ENCODE results near the gene KIF13A. TPM values are rescaled to one million over a fixed set of nuclear protein-coding genes. Genes with fewer than 3 reads are reported as not detected.
"Not testable (repeated sequence)": the region's sequence is repeated elsewhere in the genome, so short reads cannot be mapped to it uniquely, and the experiment has no call there.

Gene KIF13A
- total RNA-seq, 1 experiment from 2014 or later = 0.07 TPM

- Histone ChIP-seq H3K27ac (ENCODE audit: low read length) (no peak overlapping the region), H3K9me3 (ENCODE audit: low read length) (no peaks in the 10 kb centered on the region), H3K27me3 (ENCODE audit: low read length) (no peaks in the 10 kb centered on the region), H3K4me3 (ENCODE audit: low read length) (no peak overlapping the region), H3K36me3 (ENCODE audit: insufficient read depth, low read length) (no peaks in the 10 kb centered on the region), H3K9me2 (replicated peaks; ENCODE audit: insufficient read depth, low read length) (no peaks in the 10 kb centered on the region), H3K79me2 (ENCODE audit: low read length) (no peaks in the 10 kb centered on the region), H2AFZ (ENCODE audit: low read length) (no peak overlapping the region), H3K4me1 (ENCODE audit: low read length) (no peaks in the 10 kb centered on the region), H4K20me1 (ENCODE audit: insufficient read depth, low read depth, low read length) (no peaks in the 10 kb centered on the region), H3K9ac (ENCODE audit: low read length) (no peak overlapping the region), H3K4me2 (ENCODE audit: low read depth, low read length, poor library complexity, severe bottlenecking) (no peak overlapping the region)
- no peak for DNase-seq
Measured at GRCh38 chr6:17744019-17744756, 243.2 kb downstream of the KIF13A start.

- Histone ChIP-seq H3K4me2 (ENCODE audit: low read depth, low read length, poor library complexity, severe bottlenecking) (no peak overlapping the region), H3K4me3 (ENCODE audit: low read length) (no peak overlapping the region), H3K27me3 (ENCODE audit: low read length) (no peaks in the 10 kb centered on the region), H2AFZ (ENCODE audit: low read length) (no peak overlapping the region), H3K4me1 (ENCODE audit: low read length) (no peaks in the 10 kb centered on the region), H3K79me2 (ENCODE audit: low read length) (no peaks in the 10 kb centered on the region), H3K27ac (ENCODE audit: low read length) (no peak overlapping the region), H3K9me3 (ENCODE audit: low read length) (no peaks in the 10 kb centered on the region), H3K36me3 (ENCODE audit: insufficient read depth, low read length) (no peaks in the 10 kb centered on the region), H3K9me2 (replicated peaks; ENCODE audit: insufficient read depth, low read length) (no peaks in the 10 kb centered on the region), H4K20me1 (ENCODE audit: insufficient read depth, low read depth, low read length) (no peaks in the 10 kb centered on the region), H3K9ac (ENCODE audit: low read length) (no peak overlapping the region)
- no peak for DNase-seq
Measured at GRCh38 chr6:17741507-17741906, 245.9 kb downstream of the KIF13A start.

GRCh38 chr6:17740559-17741220, 246.7 kb downstream of the KIF13A start:
- H3K9me3 ChIP-seq (ENCODE audit: low read length) = no peaks in the 10 kb centered on the region
- no peak overlapping the region for H3K4me3 ChIP-seq (ENCODE audit: low read length)
- H3K36me3 ChIP-seq (ENCODE audit: insufficient read depth, low read length) = no peaks in the 10 kb centered on the region
- no peaks in the 10 kb centered on the region for H4K20me1 ChIP-seq (ENCODE audit: insufficient read depth, low read depth, low read length)
- no peaks in the 10 kb centered on the region for H3K79me2 ChIP-seq (ENCODE audit: low read length)
- no peak overlapping the region for H2AFZ ChIP-seq (ENCODE audit: low read length)
- DNase-seq = no peak
- H3K27ac ChIP-seq (ENCODE audit: low read length) = no peak overlapping the region
- no peak overlapping the region for H3K9ac ChIP-seq (ENCODE audit: low read length)
- no peak overlapping the region for H3K4me2 ChIP-seq (ENCODE audit: low read depth, low read length, poor library complexity, severe bottlenecking)
- H3K9me2 ChIP-seq (replicated peaks; ENCODE audit: insufficient read depth, low read length) = no peaks in the 10 kb centered on the region
- no peaks in the 10 kb centered on the region for H3K4me1 ChIP-seq (ENCODE audit: low read length)
- H3K27me3 ChIP-seq (ENCODE audit: low read length) = no peaks in the 10 kb centered on the region

- Histone ChIP-seq H3K27ac (ENCODE audit: low read length) (no peak overlapping the region), H3K9ac (ENCODE audit: low read length) (no peak overlapping the region), H3K4me3 (ENCODE audit: low read length) (no peak overlapping the region), H2AFZ (ENCODE audit: low read length) (no peak overlapping the region), H3K4me2 (ENCODE audit: low read depth, low read length, poor library complexity, severe bottlenecking) (no peak overlapping the region), H3K79me2 (ENCODE audit: low read length) (no peaks in the 10 kb centered on the region), H4K20me1 (ENCODE audit: insufficient read depth, low read depth, low read length) (no peaks in the 10 kb centered on the region), H3K4me1 (ENCODE audit: low read length) (no peaks in the 10 kb centered on the region), H3K9me2 (replicated peaks; ENCODE audit: insufficient read depth, low read length) (no peaks in the 10 kb centered on the region), H3K36me3 (ENCODE audit: insufficient read depth, low read length) (no peaks in the 10 kb centered on the region), H3K9me3 (ENCODE audit: low read length) (no peaks in the 10 kb centered on the region), H3K27me3 (ENCODE audit: low read length) (no peaks in the 10 kb centered on the region)
- no peak for DNase-seq
Measured at GRCh38 chr6:17737704-17738252, 249.7 kb downstream of the KIF13A start.

- H3K79me2 ChIP-seq (ENCODE audit: low read length); H2AFZ ChIP-seq (ENCODE audit: low read length); H3K27me3 ChIP-seq (ENCODE audit: low read length); H3K4me3 ChIP-seq (ENCODE audit: low read length); H3K9ac ChIP-seq (ENCODE audit: low read length); H3K4me1 ChIP-seq (ENCODE audit: low read length); H3K27ac ChIP-seq (ENCODE audit: low read length); H3K9me3 ChIP-seq (ENCODE audit: low read length); H4K20me1 ChIP-seq (ENCODE audit: insufficient read depth, low read depth, low read length); H3K4me2 ChIP-seq (ENCODE audit: low read depth, low read length, poor library complexity, severe bottlenecking); H3K36me3 ChIP-seq (ENCODE audit: insufficient read depth, low read length); DNase-seq; H3K9me2 ChIP-seq (replicated peaks; ENCODE audit: insufficient read depth, low read length): not testable (repeated sequence)
Measured at GRCh38 chr6:17735311-17735710, 252.1 kb downstream of the KIF13A start.

- Histone ChIP-seq H3K27me3 (ENCODE audit: low read length) (no peaks in the 10 kb centered on the region), H3K4me1 (ENCODE audit: low read length) (no peaks in the 10 kb centered on the region), H3K36me3 (ENCODE audit: insufficient read depth, low read length) (no peaks in the 10 kb centered on the region), H3K9ac (ENCODE audit: low read length) (no peak overlapping the region), H3K4me2 (ENCODE audit: low read depth, low read length, poor library complexity, severe bottlenecking) (no peak overlapping the region), H3K9me2 (replicated peaks; ENCODE audit: insufficient read depth, low read length) (no peaks in the 10 kb centered on the region), H3K27ac (ENCODE audit: low read length) (no peak overlapping the region), H3K4me3 (ENCODE audit: low read length) (no peak overlapping the region), H3K9me3 (ENCODE audit: low read length) (no peaks in the 10 kb centered on the region), H2AFZ (ENCODE audit: low read length) (no peak overlapping the region), H4K20me1 (ENCODE audit: insufficient read depth, low read depth, low read length) (no peaks in the 10 kb centered on the region), H3K79me2 (ENCODE audit: low read length) (no peaks in the 10 kb centered on the region)
- no peak for DNase-seq
Measured at GRCh38 chr6:17730078-17730704, 257.2 kb downstream of the KIF13A start.

- no peak overlapping the region for H3K4me3 ChIP-seq (ENCODE audit: low read length)
- H2AFZ ChIP-seq (ENCODE audit: low read length) = no peak overlapping the region
- no peak overlapping the region for H3K9ac ChIP-seq (ENCODE audit: low read length)
- H3K27ac ChIP-seq (ENCODE audit: low read length) = no peak overlapping the region
- no peaks in the 10 kb centered on the region for H3K79me2 ChIP-seq (ENCODE audit: low read length)
- no peaks in the 10 kb centered on the region for H3K9me3 ChIP-seq (ENCODE audit: low read length)
- H4K20me1 ChIP-seq (ENCODE audit: insufficient read depth, low read depth, low read length) = no peaks in the 10 kb centered on the region
- H3K4me1 ChIP-seq (ENCODE audit: low read length) = no peaks in the 10 kb centered on the region
- H3K36me3 ChIP-seq (ENCODE audit: insufficient read depth, low read length) = no peaks in the 10 kb centered on the region
- no peaks in the 10 kb centered on the region for H3K9me2 ChIP-seq (replicated peaks; ENCODE audit: insufficient read depth, low read length)
- H3K4me2 ChIP-seq (ENCODE audit: low read depth, low read length, poor library complexity, severe bottlenecking) = no peak overlapping the region
- no peak for DNase-seq
- H3K27me3 ChIP-seq (ENCODE audit: low read length) = no peaks in the 10 kb centered on the region
Measured at GRCh38 chr6:17729223-17730077, 258.0 kb downstream of the KIF13A start.

Data from Karpas-422 (cell line).